ENCODE results near the gene AACS. TPM values are rescaled to one million over a fixed set of nuclear protein-coding genes. Genes with fewer than 3 reads are reported as not detected.

The AACS gene
- total RNA-seq, 1 donor from 2014 or later = 77.6 TPM

- Mint-ChIP-seq H3K9me3 (ENCODE audit: unreplicated experiment) (no peaks in the 10 kb centered on the region), H3K4me1 (ENCODE audit: unreplicated experiment) (peaks cover 10% of the 10 kb centered on the region)
These were observed 121.4 kb downstream of the AACS start for GRCh38 chr12:125186471-125187147.

GRCh38 chr12:125187148-125187745 is 122.0 kb downstream of the AACS start:
- no peak overlapping the region for H3K27ac Mint-ChIP-seq (ENCODE audit: unreplicated experiment)
- peaks cover 31% of the 10 kb centered on the region for H3K27me3 Mint-ChIP-seq (ENCODE audit: unreplicated experiment)
- H3K4me1 Mint-ChIP-seq (ENCODE audit: unreplicated experiment) = peaks cover 10% of the 10 kb centered on the region
- no peaks in the 10 kb centered on the region for H3K9me3 Mint-ChIP-seq (ENCODE audit: unreplicated experiment)
- peaks cover 5% of the 10 kb centered on the region for H3K36me3 Mint-ChIP-seq (ENCODE audit: low read depth, unreplicated experiment)
- H3K4me3 Mint-ChIP-seq (ENCODE audit: unreplicated experiment) = peak overlapping the region; percentile 57
- TF ChIP-seq CTCF (IDR thresholded peaks at IDR 0.05; ENCODE audit: unreplicated experiment) = no peak
- DNase-seq (ENCODE audit: low spot score) = peak; percentile 32

More at GRCh38 chr12:125186471-125187147, 121.4 kb downstream of the AACS start:
- Mint-ChIP-seq H3K27me3 (ENCODE audit: unreplicated experiment) (peaks cover 25% of the 10 kb centered on the region), H3K27ac (ENCODE audit: unreplicated experiment) (no peak overlapping the region), H3K36me3 (ENCODE audit: low read depth, unreplicated experiment) (peaks cover 5% of the 10 kb centered on the region), H3K4me3 (ENCODE audit: unreplicated experiment) (no peak overlapping the region)
- no peak for DNase-seq (ENCODE audit: low spot score)
- no peak for TF ChIP-seq CTCF (IDR thresholded peaks at IDR 0.05; ENCODE audit: unreplicated experiment)

GRCh38 chr12:125187780-125188741 is 122.8 kb downstream of the AACS start:
- H3K27ac Mint-ChIP-seq (ENCODE audit: unreplicated experiment) = no peak overlapping the region
- peak overlapping the region; percentile 57 for H3K4me3 Mint-ChIP-seq (ENCODE audit: unreplicated experiment)
- peaks cover 31% of the 10 kb centered on the region for H3K27me3 Mint-ChIP-seq (ENCODE audit: unreplicated experiment)
- peaks cover 10% of the 10 kb centered on the region for H3K4me1 Mint-ChIP-seq (ENCODE audit: unreplicated experiment)
- no peaks in the 10 kb centered on the region for H3K9me3 Mint-ChIP-seq (ENCODE audit: unreplicated experiment)
- no peak for DNase-seq (ENCODE audit: low spot score)
- peaks cover 5% of the 10 kb centered on the region for H3K36me3 Mint-ChIP-seq (ENCODE audit: low read depth, unreplicated experiment)
- TF ChIP-seq CTCF (IDR thresholded peaks at IDR 0.05; ENCODE audit: unreplicated experiment) = no peak

GRCh38 chr12:125189015-125189414 is 123.8 kb downstream of the AACS start:
- TF ChIP-seq CTCF (IDR thresholded peaks at IDR 0.05; ENCODE audit: unreplicated experiment) = no peak
- no peak overlapping the region for H3K27ac Mint-ChIP-seq (ENCODE audit: unreplicated experiment)
- no peaks in the 10 kb centered on the region for H3K9me3 Mint-ChIP-seq (ENCODE audit: unreplicated experiment)
- peaks cover 28% of the 10 kb centered on the region for H3K27me3 Mint-ChIP-seq (ENCODE audit: unreplicated experiment)
- peaks cover 10% of the 10 kb centered on the region for H3K4me1 Mint-ChIP-seq (ENCODE audit: unreplicated experiment)
- no peak overlapping the region for H3K4me3 Mint-ChIP-seq (ENCODE audit: unreplicated experiment)
- peaks cover 5% of the 10 kb centered on the region for H3K36me3 Mint-ChIP-seq (ENCODE audit: low read depth, unreplicated experiment)
- DNase-seq (ENCODE audit: low spot score) = no peak

Data from endothelial cell (in vitro differentiated cells).